OCI-LY1 (cell line): ENCODE results near the gene RIPK4.

Experiments used
- CTCF ChIP-seq: fragments of 200-600 bp; sonication (generic), shearing (Covaris generic); IDR thresholded peaks from 2 replicates; pipeline ENCODE4 v1.5.1; 2017; ENCODE audit warnings: mild to moderate bottlenecking, antibody characterized with exemption, low read length, moderate library complexity, mixed read lengths
- EZH2 ChIP-seq: fragments of 200-600 bp; sonication (generic), shearing (Covaris generic); IDR thresholded peaks from 2 replicates; pipeline ENCODE4 v1.8.0; 2017; ENCODE audit warnings: borderline replicate concordance, mixed run types, mild to moderate bottlenecking, antibody characterized with exemption, low read length, moderate library complexity, mixed read lengths

GRCh38 chr21:41763996-41764395 is 2.9 kb downstream of the RIPK4 start:
- TF ChIP-seq CTCF = no peak
- TF ChIP-seq EZH2 = no peak
